Uterus (tissue), 2 donors: Measurements from ENCODE around the gene CATSPER1.

Experiments
- CTCF ChIP-seq, 4 experiments: fragments of 200-600 bp in 2 of 4; fragments of 450-650 bp in 2 of 4; sonication (generic) in 2 of 4; IDR thresholded peaks; one replicate each; pipeline ENCODE4 v1.5.1; 2016 to 2019; ENCODE audit warnings: antibody characterized with exemption in 4 of 4, mild to moderate bottlenecking in 2 of 4, moderate library complexity in 1 of 4
- POLR2A ChIP-seq, 2 donors: fragments of 450-650 bp; IDR thresholded peaks; one replicate each; pipeline ENCODE4 v1.6.1; 2016; ENCODE audit warnings: antibody characterized with exemption in 2 of 2, mild to moderate bottlenecking in 1 of 2, moderate library complexity in 1 of 2

- no peak for TF ChIP-seq POLR2A (IDR thresholded peaks at IDR 0.05)
- TF ChIP-seq CTCF (IDR thresholded peaks at IDR 0.05), result no peak
Observed at GRCh38 chr11:66008468-66009101, 17.7 kb downstream of the CATSPER1 start.
